ENCODE results near the gene NELFB. TPM values are rescaled to one million over a fixed set of nuclear protein-coding genes. Genes with fewer than 3 reads are reported as not detected.

The NELFB gene
- polyA plus RNA-seq, 1 experiment: 51.9 TPM

DNA sequence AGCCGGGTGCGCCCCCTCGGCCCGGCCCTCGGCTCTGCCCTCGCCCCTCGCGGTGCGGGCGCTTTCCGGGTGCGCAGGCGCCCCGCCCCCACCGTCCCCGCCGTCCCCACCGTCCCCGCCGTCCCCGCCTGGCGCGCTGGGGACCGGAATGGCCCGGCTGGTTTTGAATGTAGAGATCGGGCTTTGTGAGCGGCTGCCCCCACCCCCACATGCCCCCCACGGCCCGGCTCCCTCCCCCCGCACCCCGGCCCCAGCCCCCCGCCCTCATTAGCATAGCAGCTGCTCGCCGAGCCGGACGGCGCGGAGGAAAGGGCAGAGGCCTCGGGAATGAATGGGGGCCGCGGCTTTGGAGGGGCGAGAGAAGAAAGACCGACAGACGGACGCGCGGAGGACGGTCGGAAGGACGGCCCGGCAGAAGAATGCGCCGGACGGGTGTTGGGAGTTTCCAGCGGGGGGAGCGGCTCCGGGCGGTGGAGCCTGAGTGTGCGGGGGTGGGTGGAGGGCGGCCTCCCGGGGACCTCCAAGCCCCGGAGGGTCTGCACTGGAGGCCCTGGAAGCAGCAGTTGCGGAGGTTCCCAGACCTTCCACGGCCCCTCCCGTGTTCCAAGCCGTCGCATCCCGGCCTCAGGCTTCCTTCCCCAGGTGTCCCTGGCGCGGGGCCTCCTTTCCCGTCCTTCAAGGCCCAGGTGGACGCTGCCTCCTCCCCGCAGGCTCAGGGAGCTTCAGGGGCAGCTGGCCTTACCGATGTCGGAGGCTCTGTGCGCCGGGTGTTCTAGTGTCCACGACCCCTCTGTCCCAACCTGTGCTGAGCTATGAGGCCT lies 40.9 kb downstream of the NELFB start:
- H3K36me3 ChIP-seq (ENCODE audit: control insufficient read depth, insufficient read depth, low read length): no peaks in the 10 kb centered on the region
- peaks cover 24% of the 10 kb centered on the region for H3K27me3 ChIP-seq (ENCODE audit: control insufficient read depth, insufficient read depth, low read length)
- CTCF ChIA-PET: interaction anchor here (0.5 to 1.1 kb wide), 2 partner anchors 99 to 212 kb away, joined by 3 read pairs; no protein-coding TSS in a partner anchor
- no peak for DNase-seq (ENCODE audit: low read depth)
- TF ChIP-seq CTCF (IDR thresholded peaks at IDR 0.05; ENCODE audit: insufficient read depth, low read depth, low read length): no peak
- no peak overlapping the region; the same call in 1 of the 2 replicates for H3K4me3 ChIP-seq (ENCODE audit: low read depth, low read length)
- POLR2A ChIA-PET: no interaction called here

- TF ChIP-seq CTCF (IDR thresholded peaks at IDR 0.05; ENCODE audit: insufficient read depth, low read depth, low read length): no peak
- POLR2A ChIA-PET: interaction anchor here (0.6 kb wide), 1 partner anchor 19 kb away, joined by 3 read pairs; no protein-coding TSS in a partner anchor
- no peak for DNase-seq (ENCODE audit: low read depth)
- Histone ChIP-seq H3K4me3 (ENCODE audit: low read depth, low read length) (no peak overlapping the region), H3K36me3 (ENCODE audit: control insufficient read depth, insufficient read depth, low read length) (no peaks in the 10 kb centered on the region), H3K27me3 (ENCODE audit: control insufficient read depth, insufficient read depth, low read length) (peaks cover 24% of the 10 kb centered on the region)
- CTCF ChIA-PET: interaction anchor here (0.5 to 1.1 kb wide), 3 partner anchors 27 to 213 kb away, joined by 3 read pairs; no protein-coding TSS in a partner anchor
These were observed 41.8 kb downstream of the NELFB start for GRCh38 chr9:137296670-137297664.

- POLR2A ChIA-PET: interaction anchor here (0.6 kb wide), 1 partner anchor 18 kb away, joined by 3 read pairs; no protein-coding TSS in a partner anchor
- H3K4me3 ChIP-seq (ENCODE audit: low read depth, low read length): no peak overlapping the region
- CTCF ChIA-PET: interaction anchor here (1.0 kb wide), 1 partner anchor 125 kb away, joined by 3 read pairs; the partner anchor contains the start of genes EXD3 and NOXA1
- H3K36me3 ChIP-seq (ENCODE audit: control insufficient read depth, insufficient read depth, low read length): no peaks in the 10 kb centered on the region
- no peak for TF ChIP-seq CTCF (IDR thresholded peaks at IDR 0.05; ENCODE audit: insufficient read depth, low read depth, low read length)
- peaks cover 24% of the 10 kb centered on the region for H3K27me3 ChIP-seq (ENCODE audit: control insufficient read depth, insufficient read depth, low read length)
- DNase-seq (ENCODE audit: low read depth): no peak
These were observed 42.8 kb downstream of the NELFB start for GRCh38 chr9:137297966-137298365.

DNA sequence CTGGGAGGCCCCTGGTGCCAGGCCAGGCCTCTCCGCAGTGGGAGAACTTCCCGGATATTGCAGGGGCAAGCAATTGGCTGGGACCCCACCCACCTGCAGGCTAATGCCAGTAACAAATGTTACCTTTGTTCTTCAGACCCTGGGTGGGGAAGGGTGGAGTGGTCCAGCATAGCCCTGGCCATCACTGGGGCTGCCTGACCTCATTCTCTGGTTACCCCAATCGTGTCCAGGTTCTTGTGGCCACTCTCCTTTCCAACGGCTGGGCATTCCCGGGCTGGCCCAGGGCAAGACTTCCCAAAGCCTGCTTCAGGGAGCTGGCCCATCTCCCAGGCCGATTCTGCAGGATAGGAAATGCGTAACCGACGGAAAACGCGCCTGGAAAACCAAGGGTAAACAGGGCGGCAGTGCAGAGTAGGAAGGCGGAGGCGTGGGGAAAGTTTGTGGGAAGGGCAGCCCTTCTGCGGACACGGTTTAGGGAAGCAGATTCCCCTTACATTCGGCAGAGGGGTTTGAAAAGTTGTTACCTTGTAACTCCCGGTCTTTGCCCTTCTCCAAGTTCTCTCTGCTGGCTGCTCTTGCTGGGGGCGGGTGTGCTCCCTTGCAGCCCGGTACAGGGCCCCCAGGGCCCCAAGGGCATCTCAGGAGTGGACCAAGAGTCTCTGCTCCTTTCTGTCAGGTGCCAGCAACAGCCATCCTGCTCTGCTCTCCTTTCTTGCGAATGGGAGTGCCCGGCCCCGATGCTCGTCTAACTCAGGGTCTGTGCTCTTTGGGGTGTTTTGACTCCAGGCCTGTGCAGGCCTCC lies 43.5 kb downstream of the NELFB start:
- no peaks in the 10 kb centered on the region for H3K36me3 ChIP-seq (ENCODE audit: control insufficient read depth, insufficient read depth, low read length)
- DNase-seq (ENCODE audit: low read depth): no peak
- H3K4me3 ChIP-seq (ENCODE audit: low read depth, low read length): no peak overlapping the region
- H3K27me3 ChIP-seq (ENCODE audit: control insufficient read depth, insufficient read depth, low read length): peaks cover 24% of the 10 kb centered on the region
- no peak for TF ChIP-seq CTCF (IDR thresholded peaks at IDR 0.05; ENCODE audit: insufficient read depth, low read depth, low read length)
- POLR2A ChIA-PET: no interaction called here
- CTCF ChIA-PET: interaction anchor here (1.0 kb wide), 1 partner anchor 125 kb away, joined by 3 read pairs; the partner anchor contains the start of genes EXD3 and NOXA1
